ENCODE data around the gene CHTF8. TPM values are rescaled to one million over a fixed set of nuclear protein-coding genes. Genes with fewer than 3 reads are reported as not detected.

Gene CHTF8
- total RNA-seq, 1 donor from 2014 or later = 134 TPM

DNA sequence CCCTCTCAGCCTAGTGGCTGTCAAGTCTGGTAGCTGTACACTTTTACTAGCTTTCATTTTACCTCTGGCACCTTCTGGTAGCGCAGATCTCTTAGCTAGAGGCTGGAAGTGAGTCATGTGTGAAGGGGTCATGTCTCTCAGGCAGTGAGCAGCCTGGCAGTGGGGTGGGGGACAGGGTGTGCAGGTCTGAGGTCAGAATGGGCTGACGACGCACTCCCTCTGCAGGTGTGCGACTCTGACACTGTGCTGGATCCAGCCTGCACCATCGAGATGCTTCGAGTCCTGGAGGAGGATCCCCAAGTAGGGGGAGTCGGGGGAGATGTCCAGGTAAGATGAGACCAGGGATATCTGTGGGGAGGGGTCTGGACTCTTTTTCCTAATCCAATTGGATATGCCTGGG lies 19.2 kb downstream of the CHTF8 start:
- no peaks in the 10 kb centered on the region for H3K4me1 Mint-ChIP-seq
- ChIA-PET CTCF (interaction anchor here (1.0 to 1.5 kb wide), 5 partner anchors 11 to 41 kb away, joined by 3 to 6 read pairs (median 3); no protein-coding TSS in a partner anchor), POLR2A (interaction anchor here (1.0 kb wide), 2 partner anchors 11 to 583 kb away, joined by 3 read pairs; no protein-coding TSS in a partner anchor)
- H3K36me3 Mint-ChIP-seq (ENCODE audit: low read depth) = peaks cover 57% of the 10 kb centered on the region
- ATAC-seq (ENCODE audit: low read depth) (no peak), DNase-seq (no peak)
- TF ChIP-seq, protein P1, sequence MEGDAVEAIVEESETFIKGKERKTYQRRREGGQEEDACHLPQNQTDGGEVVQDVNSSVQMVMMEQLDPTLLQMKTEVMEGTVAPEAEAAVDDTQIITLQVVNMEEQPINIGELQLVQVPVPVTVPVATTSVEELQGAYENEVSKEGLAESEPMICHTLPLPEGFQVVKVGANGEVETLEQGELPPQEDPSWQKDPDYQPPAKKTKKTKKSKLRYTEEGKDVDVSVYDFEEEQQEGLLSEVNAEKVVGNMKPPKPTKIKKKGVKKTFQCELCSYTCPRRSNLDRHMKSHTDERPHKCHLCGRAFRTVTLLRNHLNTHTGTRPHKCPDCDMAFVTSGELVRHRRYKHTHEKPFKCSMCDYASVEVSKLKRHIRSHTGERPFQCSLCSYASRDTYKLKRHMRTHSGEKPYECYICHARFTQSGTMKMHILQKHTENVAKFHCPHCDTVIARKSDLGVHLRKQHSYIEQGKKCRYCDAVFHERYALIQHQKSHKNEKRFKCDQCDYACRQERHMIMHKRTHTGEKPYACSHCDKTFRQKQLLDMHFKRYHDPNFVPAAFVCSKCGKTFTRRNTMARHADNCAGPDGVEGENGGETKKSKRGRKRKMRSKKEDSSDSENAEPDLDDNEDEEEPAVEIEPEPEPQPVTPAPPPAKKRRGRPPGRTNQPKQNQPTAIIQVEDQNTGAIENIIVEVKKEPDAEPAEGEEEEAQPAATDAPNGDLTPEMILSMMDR (IDR thresholded peaks at IDR 0.05) = no peak
- no peak overlapping the region for H3K4me3 Mint-ChIP-seq
- no peaks in the 10 kb centered on the region for H3K9me3 Mint-ChIP-seq
- intact Hi-C loops (cut with micrococcal nuclease) = no loop called here
- peaks cover 6% of the 10 kb centered on the region for H3K27me3 Mint-ChIP-seq
- H3K27ac Mint-ChIP-seq = no peak overlapping the region

- Mint-ChIP-seq H3K27ac (no peak overlapping the region), H3K9me3 (no peaks in the 10 kb centered on the region), H3K4me3 (no peak overlapping the region), H3K36me3 (ENCODE audit: low read depth) (peaks cover 50% of the 10 kb centered on the region), H3K4me1 (peaks cover 2% of the 10 kb centered on the region), H3K27me3 (peaks cover 11% of the 10 kb centered on the region)
- TF ChIP-seq, protein P1 (IDR thresholded peaks at IDR 0.05) = peak; percentile 46
- ATAC-seq (ENCODE audit: low read depth) = peak; percentile 85
- DNase-seq = peak; percentile 34
- POLR2A ChIA-PET = interaction anchor here (0.6 to 1.0 kb wide), 3 partner anchors 12 to 745 kb away, joined by 3 to 7 read pairs (median 3); no protein-coding TSS in a partner anchor
- intact Hi-C loops (cut with micrococcal nuclease) = no loop called here
- CTCF ChIA-PET = interaction anchor here (1.0 to 1.5 kb wide), 6 partner anchors 8 to 40 kb away, joined by 3 to 6 read pairs (median 3); no protein-coding TSS in a partner anchor
Observed at GRCh38 chr16:69112285-69113129, 19.9 kb downstream of the CHTF8 start.

- CTCF ChIA-PET = interaction anchor here (1.3 kb wide), 2 partner anchors 9 to 18 kb away, joined by 3 to 6 read pairs; no protein-coding TSS in a partner anchor
- Mint-ChIP-seq H3K27me3 (peaks cover 16% of the 10 kb centered on the region), H3K4me1 (peaks cover 7% of the 10 kb centered on the region), H3K9me3 (no peaks in the 10 kb centered on the region), H3K27ac (no peak overlapping the region), H3K36me3 (ENCODE audit: low read depth) (peaks cover 47% of the 10 kb centered on the region), H3K4me3 (no peak overlapping the region)
- DNase-seq = no peak
- POLR2A ChIA-PET = interaction anchor here (0.6 kb wide), 1 partner anchor 745 kb away, joined by 7 read pairs; no protein-coding TSS in a partner anchor
- no peak for ATAC-seq (ENCODE audit: low read depth)
- intact Hi-C loops (cut with micrococcal nuclease) = no loop called here
- TF ChIP-seq, protein P1 (IDR thresholded peaks at IDR 0.05) = no peak
Observed at GRCh38 chr16:69111876-69112230, 20.5 kb downstream of the CHTF8 start.

GRCh38 chr16:69111216-69111875 lies 21.0 kb downstream of the CHTF8 start:
- no peak for ATAC-seq (ENCODE audit: low read depth)
- CTCF ChIA-PET = interaction anchor here (1.3 kb wide), 1 partner anchor 9 kb away, joined by 3 read pairs; no protein-coding TSS in a partner anchor
- POLR2A ChIA-PET = no interaction called here
- Mint-ChIP-seq H3K36me3 (ENCODE audit: low read depth) (peaks cover 45% of the 10 kb centered on the region), H3K4me1 (peaks cover 9% of the 10 kb centered on the region), H3K27ac (no peak overlapping the region), H3K9me3 (no peaks in the 10 kb centered on the region), H3K4me3 (no peak overlapping the region), H3K27me3 (peaks cover 18% of the 10 kb centered on the region)
- intact Hi-C loops (cut with micrococcal nuclease) = no loop called here
- TF ChIP-seq, protein P1 (IDR thresholded peaks at IDR 0.05) = no peak
- DNase-seq = no peak

- DNase-seq (no peak), ATAC-seq (ENCODE audit: low read depth) (no peak)
- intact Hi-C loops (cut with micrococcal nuclease) = no loop called here
- TF ChIP-seq, protein P1 (IDR thresholded peaks at IDR 0.05) = no peak
- no peaks in the 10 kb centered on the region for H3K9me3 Mint-ChIP-seq
- ChIA-PET CTCF (no interaction called here), POLR2A (no interaction called here)
- peaks cover 13% of the 10 kb centered on the region for H3K4me1 Mint-ChIP-seq
- H3K27me3 Mint-ChIP-seq = peaks cover 22% of the 10 kb centered on the region
- peaks cover 42% of the 10 kb centered on the region for H3K36me3 Mint-ChIP-seq (ENCODE audit: low read depth)
- no peak overlapping the region for H3K27ac Mint-ChIP-seq
- H3K4me3 Mint-ChIP-seq = no peak overlapping the region
Observed at GRCh38 chr16:69110406-69110805, 22.0 kb downstream of the CHTF8 start.

Data from activated B cell treated with CpG ODN at 0.5 μM for 24 hours (primary cell).